Skeletal muscle satellite cell (primary cell): ENCODE measurements around the gene DHFR.

Source experiments
- H3K27me3 ChIP-seq: 2 replicates; pipeline ENCODE4 v1.7.0; 2013; ENCODE audit warnings: low read length; ENCODE audit not compliant: control insufficient read depth, insufficient read depth
- H3K36me3 ChIP-seq: 2 replicates; pipeline ENCODE4 v1.7.0; 2013; ENCODE audit warnings: mild to moderate bottlenecking, control low read depth, low read length; ENCODE audit not compliant: insufficient read depth
- H3K4me1 ChIP-seq: 2 replicates; pipeline ENCODE4 v1.7.0; 2013; ENCODE audit warnings: low read length; ENCODE audit not compliant: control insufficient read depth, insufficient read depth
- H3K4me2 ChIP-seq: 2 replicates; pipeline ENCODE4 v1.7.0; 2013; ENCODE audit warnings: mild to moderate bottlenecking, low read length
- H3K4me3 ChIP-seq: 2 replicates; pipeline ENCODE4 v1.7.0; 2013; ENCODE audit warnings: low read length
- H3K9ac ChIP-seq: 2 replicates; pipeline ENCODE4 v1.7.0; 2013; ENCODE audit warnings: mild to moderate bottlenecking, low read depth, low read length, moderate library complexity
- H3K9me3 ChIP-seq: replicated peaks from 2 replicates; pipeline ENCODE4 v1.7.0; 2013; ENCODE audit warnings: mild to moderate bottlenecking, control low read depth, low read length

Gene DHFR

GRCh38 chr5:80654054-80654390, 761 bp downstream of the DHFR start:
- peak overlapping the region; percentile 97 for H3K4me3 ChIP-seq
- H3K4me2 ChIP-seq, result peak overlapping the region; percentile 86
- H3K9ac ChIP-seq, result peak overlapping the region; percentile 99
- peaks cover 6% of the 10 kb centered on the region for H3K36me3 ChIP-seq
- no peaks in the 10 kb centered on the region for H3K9me3 ChIP-seq
- peaks cover 21% of the 10 kb centered on the region for H3K4me1 ChIP-seq
- H3K27me3 ChIP-seq, result no peaks in the 10 kb centered on the region

- Histone ChIP-seq H3K36me3 (peaks cover 9% of the 10 kb centered on the region), H3K9me3 (no peaks in the 10 kb centered on the region), H3K27me3 (no peaks in the 10 kb centered on the region), H3K4me1 (peaks cover 18% of the 10 kb centered on the region), H3K4me2 (peak overlapping the region; percentile 86), H3K4me3 (peak overlapping the region; percentile 97), H3K9ac (peak overlapping the region; percentile 99)
Measured at GRCh38 chr5:80653502-80653901, 1.3 kb downstream of the DHFR start.

- no peak overlapping the region for H3K4me2 ChIP-seq
- no peak overlapping the region for H3K9ac ChIP-seq
- H3K4me1 ChIP-seq, result no peaks in the 10 kb centered on the region
- peaks cover 20% of the 10 kb centered on the region for H3K36me3 ChIP-seq
- H3K27me3 ChIP-seq, result no peaks in the 10 kb centered on the region
- no peak overlapping the region for H3K4me3 ChIP-seq
- H3K9me3 ChIP-seq, result no peaks in the 10 kb centered on the region
Measured at GRCh38 chr5:80646926-80647325, 7.9 kb downstream of the DHFR start.

GRCh38 chr5:80644900-80645299, 9.9 kb downstream of the DHFR start:
- Histone ChIP-seq H3K9me3 (no peaks in the 10 kb centered on the region), H3K4me1 (no peaks in the 10 kb centered on the region), H3K4me2 (no peak overlapping the region), H3K9ac (no peak overlapping the region), H3K27me3 (no peaks in the 10 kb centered on the region), H3K36me3 (peaks cover 36% of the 10 kb centered on the region), H3K4me3 (no peak overlapping the region)

- Histone ChIP-seq H3K36me3 (peaks cover 40% of the 10 kb centered on the region), H3K4me1 (no peaks in the 10 kb centered on the region), H3K9me3 (no peaks in the 10 kb centered on the region), H3K4me3 (no peak overlapping the region), H3K27me3 (no peaks in the 10 kb centered on the region), H3K4me2 (no peak overlapping the region), H3K9ac (no peak overlapping the region)
Measured at GRCh38 chr5:80641353-80641752, 13.4 kb downstream of the DHFR start.

DNA sequence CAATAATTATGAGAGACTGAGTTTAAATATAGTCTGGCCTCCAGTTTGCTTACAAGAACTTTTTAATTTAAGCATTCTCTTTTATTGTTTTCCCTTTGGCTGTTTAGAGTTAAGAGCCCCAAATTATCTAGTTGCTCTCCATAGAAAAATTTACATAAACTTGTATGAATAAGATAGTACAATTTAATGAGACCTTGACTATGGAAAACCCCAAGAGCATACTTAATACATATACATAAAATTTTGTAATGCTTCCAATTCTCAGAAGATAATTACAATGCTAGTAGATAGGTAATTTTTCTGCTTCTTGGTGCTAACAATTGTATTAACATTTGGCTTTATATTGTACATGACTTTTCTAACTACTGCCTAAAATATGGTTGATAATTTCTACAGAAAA, 20.6 kb downstream of the DHFR start:
- Histone ChIP-seq H3K4me3 (no peak overlapping the region), H3K9me3 (no peaks in the 10 kb centered on the region), H3K4me2 (no peak overlapping the region), H3K9ac (no peak overlapping the region), H3K4me1 (no peaks in the 10 kb centered on the region), H3K27me3 (no peaks in the 10 kb centered on the region), H3K36me3 (peaks cover 22% of the 10 kb centered on the region)

- no peaks in the 10 kb centered on the region for H3K27me3 ChIP-seq
Measured at GRCh38 chr5:80632700-80633099, 22.1 kb downstream of the DHFR start.

DNA sequence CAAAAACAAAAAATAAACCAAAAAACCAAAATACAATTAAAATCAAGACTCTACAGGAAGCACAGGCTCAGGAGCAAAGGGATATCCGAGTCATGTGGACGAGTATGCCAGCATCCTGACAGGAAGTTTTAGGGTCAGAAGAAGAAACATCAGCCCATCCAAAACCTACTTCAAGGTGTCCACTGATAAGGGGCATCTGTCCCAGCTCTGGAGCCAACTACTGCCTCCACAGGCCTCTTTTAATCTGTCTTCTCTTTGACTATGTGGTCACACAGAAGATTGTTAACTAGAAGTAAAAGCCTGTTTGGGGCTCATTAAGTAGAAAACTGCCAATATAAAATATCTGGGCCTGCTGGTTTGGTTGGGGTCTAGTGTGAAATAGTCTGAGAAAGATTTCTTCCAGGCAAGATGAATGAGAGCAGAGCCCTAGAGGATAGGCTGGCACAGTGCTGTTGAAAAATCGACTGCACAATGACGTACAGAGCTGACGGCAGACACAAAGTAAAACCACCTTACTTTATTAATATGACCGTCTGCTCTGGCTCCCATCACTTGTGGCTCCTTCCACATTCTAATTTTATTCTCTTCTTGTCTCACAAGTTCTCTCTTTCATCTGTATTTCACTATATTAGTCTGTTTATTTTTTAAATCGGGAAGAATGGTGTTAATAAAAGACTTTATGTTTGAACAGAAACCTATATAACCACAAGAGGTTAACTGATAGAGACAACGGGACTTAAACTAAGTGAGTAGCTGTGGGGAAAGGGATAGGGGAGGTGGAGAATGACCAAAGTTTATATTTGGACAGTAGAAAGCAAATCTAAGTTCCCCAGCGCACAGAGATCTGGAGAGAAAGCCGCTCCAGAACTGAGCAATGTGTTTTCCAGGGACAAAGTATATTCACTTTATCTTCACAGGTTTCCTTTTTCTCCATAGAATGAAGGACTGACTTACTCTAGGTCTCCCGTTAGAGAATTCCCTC, 23.2 kb downstream of the DHFR start:
- Histone ChIP-seq H3K4me2 (no peak overlapping the region), H3K4me1 (no peaks in the 10 kb centered on the region), H3K27me3 (no peaks in the 10 kb centered on the region), H3K4me3 (no peak overlapping the region), H3K9ac (no peak overlapping the region), H3K9me3 (no peaks in the 10 kb centered on the region), H3K36me3 (peaks cover 16% of the 10 kb centered on the region)

More at GRCh38 chr5:80632700-80633099, 22.1 kb downstream of the DHFR start:
- H3K4me1 ChIP-seq, result no peaks in the 10 kb centered on the region
- H3K4me3 ChIP-seq, result no peak overlapping the region
- no peaks in the 10 kb centered on the region for H3K9me3 ChIP-seq
- H3K36me3 ChIP-seq, result peaks cover 16% of the 10 kb centered on the region
- H3K9ac ChIP-seq, result no peak overlapping the region
- no peak overlapping the region for H3K4me2 ChIP-seq

- Histone ChIP-seq H3K27me3 (no peaks in the 10 kb centered on the region), H3K4me3 (no peak overlapping the region)
Measured at GRCh38 chr5:80629281-80629680, 25.5 kb downstream of the DHFR start.

DNA sequence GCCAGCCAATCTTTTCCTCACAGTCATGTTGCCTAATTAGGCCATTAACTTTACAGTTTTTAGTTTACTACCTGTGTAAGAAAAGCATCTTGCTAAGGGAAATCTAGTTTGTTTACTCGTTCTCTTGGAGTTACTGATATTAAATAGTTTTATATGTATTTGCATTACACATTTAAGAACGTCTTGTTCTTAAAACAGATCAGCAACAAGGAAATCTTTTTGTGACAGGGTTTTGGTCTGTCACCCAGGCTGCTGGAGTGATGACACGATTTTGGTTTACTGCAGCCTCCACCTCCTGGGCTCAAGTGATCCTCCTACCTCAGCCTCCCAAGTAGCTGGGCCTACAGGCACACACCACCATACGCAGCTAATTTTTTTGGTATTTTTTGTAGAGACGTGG, 29.6 kb downstream of the DHFR start:
- Histone ChIP-seq H3K9ac (no peak overlapping the region), H3K36me3 (peaks cover 7% of the 10 kb centered on the region), H3K4me2 (no peak overlapping the region), H3K4me3 (no peak overlapping the region), H3K27me3 (no peaks in the 10 kb centered on the region), H3K4me1 (no peaks in the 10 kb centered on the region), H3K9me3 (no peaks in the 10 kb centered on the region)

More at GRCh38 chr5:80629281-80629680, 25.5 kb downstream of the DHFR start:
- Histone ChIP-seq H3K9me3 (no peaks in the 10 kb centered on the region), H3K36me3 (peaks cover 16% of the 10 kb centered on the region), H3K9ac (no peak overlapping the region), H3K4me2 (no peak overlapping the region), H3K4me1 (no peaks in the 10 kb centered on the region)

DNA sequence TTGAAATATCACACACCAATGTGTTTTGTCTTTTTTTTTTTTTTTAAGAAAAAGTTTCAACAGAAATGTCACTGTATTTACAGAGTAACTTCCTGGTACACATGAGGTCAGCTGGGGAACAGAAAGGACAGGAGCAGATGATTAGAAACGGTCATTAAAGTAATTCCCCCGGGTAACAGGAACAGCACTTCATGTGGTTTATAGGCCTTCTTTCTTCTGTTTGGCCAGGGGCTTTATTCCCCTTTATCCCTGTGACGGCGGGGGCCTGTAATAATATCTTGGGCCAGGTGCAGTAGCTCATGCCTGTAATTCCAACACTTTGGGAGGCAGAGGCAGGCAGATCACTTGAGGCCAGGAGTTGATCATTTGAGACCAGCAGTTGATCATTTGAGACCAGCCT, 30.8 kb downstream of the DHFR start:
- H3K9ac ChIP-seq, result no peak overlapping the region
- no peak overlapping the region for H3K4me3 ChIP-seq
- no peaks in the 10 kb centered on the region for H3K4me1 ChIP-seq
- H3K9me3 ChIP-seq, result no peaks in the 10 kb centered on the region
- no peaks in the 10 kb centered on the region for H3K27me3 ChIP-seq
- no peak overlapping the region for H3K4me2 ChIP-seq
- H3K36me3 ChIP-seq, result no peaks in the 10 kb centered on the region

- no peaks in the 10 kb centered on the region for H3K36me3 ChIP-seq
Measured at GRCh38 chr5:80622756-80623155, 32.0 kb downstream of the DHFR start.

More at GRCh38 chr5:80622756-80623155, 32.0 kb downstream of the DHFR start:
- no peak overlapping the region for H3K4me3 ChIP-seq
- no peaks in the 10 kb centered on the region for H3K27me3 ChIP-seq
- no peak overlapping the region for H3K4me2 ChIP-seq
- H3K9ac ChIP-seq, result no peak overlapping the region
- H3K4me1 ChIP-seq, result no peaks in the 10 kb centered on the region
- no peaks in the 10 kb centered on the region for H3K9me3 ChIP-seq
